H9 (cell line): Measurements from ENCODE around the gene CTIF. TPM values are rescaled to one million over a fixed set of nuclear protein-coding genes. Genes with fewer than 3 reads are reported as not detected.
A peak's percentile ranks its signal among the peaks of the same experiment; 100 is the strongest.

Experiments used
- DNase-seq: peaks from one replicate; pipeline ENCODE4 v3.0.0-alpha.2; 2017
- H2AFZ ChIP-seq: one replicate; pipeline ENCODE4 v1.6.1; 2013; ENCODE audit warnings: mild to moderate bottlenecking, low read length, control low read depth, moderate library complexity
- H2AK5ac ChIP-seq: 2 replicates; pipeline ENCODE4 v1.6.1; 2013; ENCODE audit warnings: low read length, control low read depth, mixed read lengths; ENCODE audit not compliant: insufficient read length
- H2BK120ac ChIP-seq: one replicate; pipeline ENCODE4 v1.6.1; 2013; ENCODE audit warnings: low read depth, mild to moderate bottlenecking, low read length, control low read depth, inconsistent platforms; ENCODE audit not compliant: poor library complexity, severe bottlenecking
- H2BK12ac ChIP-seq: 2 replicates; pipeline ENCODE4 v1.6.1; 2013; ENCODE audit warnings: low read length, control low read depth, mixed read lengths, low read depth; ENCODE audit not compliant: insufficient read length
- H2BK15ac ChIP-seq: 2 replicates; pipeline ENCODE4 v1.6.1; 2013; ENCODE audit warnings: low read depth, low read length, control low read depth
- H2BK20ac ChIP-seq: one replicate; pipeline ENCODE4 v1.6.1; 2013; ENCODE audit warnings: low read depth, mild to moderate bottlenecking, low read length, control low read depth, inconsistent platforms; ENCODE audit not compliant: poor library complexity, severe bottlenecking
- H2BK5ac ChIP-seq: 2 replicates; pipeline ENCODE4 v1.6.1; 2013; ENCODE audit warnings: low read length, control low read depth, mixed read lengths; ENCODE audit not compliant: insufficient read length
- H3K14ac ChIP-seq: 2 replicates; pipeline ENCODE4 v1.6.1; 2013; ENCODE audit warnings: low read length, control low read depth; ENCODE audit not compliant: insufficient read depth
- H3K18ac ChIP-seq: 2 replicates; pipeline ENCODE4 v1.6.1; 2013; ENCODE audit warnings: low read depth, mild to moderate bottlenecking, mixed read lengths, low read length, control low read depth; ENCODE audit not compliant: insufficient read length
- H3K23ac ChIP-seq: 2 replicates; pipeline ENCODE4 v1.6.1; 2013; ENCODE audit warnings: low read length, control low read depth, mixed read lengths, low read depth; ENCODE audit not compliant: insufficient read length
- H3K23me2 ChIP-seq: 2 replicates; pipeline ENCODE4 v1.6.1; 2013; ENCODE audit warnings: low read depth, mild to moderate bottlenecking, mixed read lengths, low read length, control low read depth; ENCODE audit not compliant: insufficient read length, poor library complexity, severe bottlenecking
- H3K27ac ChIP-seq: 2 replicates; pipeline ENCODE4 v1.5.1; 2013; ENCODE audit warnings: low read length, control low read depth, mixed read lengths, low read depth; ENCODE audit not compliant: insufficient read length
- H3K27me3 ChIP-seq: 2 replicates; pipeline ENCODE4 v1.6.1; 2013; ENCODE audit warnings: low read length, control low read depth, inconsistent platforms; ENCODE audit not compliant: insufficient read depth
- H3K4ac ChIP-seq: 2 replicates; pipeline ENCODE4 v1.6.1; 2013; ENCODE audit warnings: low read depth, mild to moderate bottlenecking, control low read depth, inconsistent platforms, low read length, moderate library complexity
- H3K4me1 ChIP-seq: 2 replicates; pipeline ENCODE4 v1.6.1; 2013; ENCODE audit warnings: low read length, control low read depth, inconsistent platforms; ENCODE audit not compliant: insufficient read depth
- H3K4me2 ChIP-seq: 2 replicates; pipeline ENCODE4 v1.6.1; 2013; ENCODE audit warnings: low read length, control low read depth, mixed read lengths; ENCODE audit not compliant: insufficient read length, insufficient read depth
- H3K56ac ChIP-seq: 2 replicates; pipeline ENCODE4 v1.6.1; 2013; ENCODE audit warnings: low read depth, mild to moderate bottlenecking, mixed read lengths, low read length, control low read depth; ENCODE audit not compliant: insufficient read length
- H3K79me1 ChIP-seq: 2 replicates; pipeline ENCODE4 v1.6.1; 2013; ENCODE audit warnings: low read depth, mild to moderate bottlenecking, moderate library complexity, low read length, control low read depth, inconsistent platforms; ENCODE audit not compliant: insufficient read depth, poor library complexity, severe bottlenecking
- H3K79me2 ChIP-seq: 2 replicates; pipeline ENCODE4 v1.6.1; 2013; ENCODE audit warnings: low read length, control low read depth, inconsistent platforms; ENCODE audit not compliant: insufficient read depth
- H3K9ac ChIP-seq: 2 replicates; pipeline ENCODE4 v1.6.1; 2013; ENCODE audit warnings: low read length, control low read depth, mixed read lengths; ENCODE audit not compliant: insufficient read length; ENCODE audit errors: extremely low read depth
- H3K9me3 ChIP-seq: one replicate; pipeline ENCODE4 v1.6.1; 2013; ENCODE audit warnings: low read depth, low read length, inconsistent platforms; ENCODE audit not compliant: control insufficient read depth
- H3T11ph ChIP-seq: one replicate; pipeline ENCODE4 v1.6.1; 2013; ENCODE audit warnings: mild to moderate bottlenecking, low read length, control low read depth, inconsistent platforms
- H4K20me1 ChIP-seq: one replicate; pipeline ENCODE4 v1.6.1; 2013; ENCODE audit not compliant: control insufficient read depth, insufficient read length, insufficient read depth
- H4K5ac ChIP-seq: 2 replicates; pipeline ENCODE4 v1.6.1; 2013; ENCODE audit warnings: low read depth, mild to moderate bottlenecking, mixed read lengths, low read length, control low read depth; ENCODE audit not compliant: insufficient read length
- H4K8ac ChIP-seq: replicated peaks from 2 replicates; pipeline ENCODE4 v1.6.1; 2013; ENCODE audit warnings: low read length, control low read depth, mixed read lengths, low read depth; ENCODE audit not compliant: insufficient read length
- H4K91ac ChIP-seq: 2 replicates; pipeline ENCODE4 v1.6.1; 2013; ENCODE audit warnings: low read depth, mild to moderate bottlenecking, moderate library complexity, mixed read lengths, low read length, control low read depth; ENCODE audit not compliant: insufficient read length
- H3K27ac Mint-ChIP-seq, 3 experiments: 2 replicates in 2 of 3; 3 replicates in 1 of 3; pipeline ENCODE4 v1.8.0; 2020 to 2021; ENCODE audit warnings: mixed read lengths in 3 of 3, mild to moderate bottlenecking in 1 of 3, moderate library complexity in 1 of 3
- H3K27me3 Mint-ChIP-seq: 2 replicates; pipeline ENCODE4 v1.8.0; 2021; ENCODE audit warnings: low read depth, mild to moderate bottlenecking, moderate library complexity, mixed read lengths
- H3K36me3 Mint-ChIP-seq, 3 experiments: 2 replicates in 2 of 3; 3 replicates in 1 of 3; pipeline ENCODE4 v1.8.0; 2020 to 2021; ENCODE audit warnings: low read depth in 3 of 3, mixed read lengths in 3 of 3; ENCODE audit not compliant: insufficient read depth in 1 of 3
- H3K4me1 Mint-ChIP-seq, 2 experiments: 2 replicates each; pipeline ENCODE4 v1.8.0; 2020; ENCODE audit warnings: mixed read lengths in 2 of 2
- H3K4me3 Mint-ChIP-seq, 2 experiments: 2 replicates in 1 of 2; 3 replicates in 1 of 2; pipeline ENCODE4 v1.8.0; 2020 to 2021; ENCODE audit warnings: mild to moderate bottlenecking in 2 of 2, mixed read lengths in 2 of 2, moderate library complexity in 1 of 2
- H3K9me3 Mint-ChIP-seq, 2 experiments: 2 replicates in 1 of 2; 3 replicates in 1 of 2; pipeline ENCODE4 v1.8.0; 2020; ENCODE audit warnings: mild to moderate bottlenecking in 2 of 2, mixed read lengths in 2 of 2, moderate library complexity in 1 of 2
- whole genome bisulfite sequencing: extraction: QIAGEN DNeasy Blood & Tissue Kit; methylation state at CpG from one replicate; pipeline ENCODE4 v1.1.7; 2013; ENCODE audit warnings: missing lambda C conversion rate, low lambda C conversion rate, mixed read lengths; ENCODE audit not compliant: insufficient read length; ENCODE audit errors: extremely low coverage; 5-methylcytosine and 5-hydroxymethylcytosine counted together
- total RNA-seq: library from RNA; stranded (reverse); gene quantifications from 2 replicates; pipeline ENCODE4 v1.2.1, GENCODE V29; 2021
- TF ChIP-seq, protein P1 (sequence below): fragments of 200-600 bp; sonication (generic); conservative IDR thresholded peaks from 3 replicates; pipeline ENCODE4 v1.8.0; 2021; ENCODE audit warnings: antibody characterized with exemption, mild to moderate bottlenecking

Gene CTIF
- total RNA-seq, 1 experiment from 2014 or later = 15.8 TPM

DNA sequence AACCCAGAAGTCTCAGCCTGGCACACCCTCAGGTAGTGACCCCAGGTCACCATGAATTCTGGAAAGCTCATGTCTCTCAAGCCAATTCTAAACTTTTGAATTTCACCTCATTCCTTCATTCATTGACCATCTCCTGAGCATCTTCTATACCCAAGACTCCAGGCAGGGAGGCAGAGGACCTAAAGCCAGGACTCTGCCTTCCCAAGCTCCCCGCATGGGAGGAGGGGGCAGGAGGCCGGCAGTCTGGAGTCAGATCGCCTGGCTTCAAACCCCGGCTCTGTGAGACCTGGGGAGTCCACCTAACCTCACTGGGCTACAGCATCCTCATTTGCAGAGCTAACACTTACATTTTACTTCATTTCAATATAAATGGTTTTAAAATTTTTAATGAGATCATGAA lies 352.9 kb downstream of the CTIF start:
- H3K23ac ChIP-seq = no peak overlapping the region
- Mint-ChIP-seq H3K36me3 (no peaks in the 10 kb centered on the region), H3K9me3 (peaks cover 0 to 3% of the 10 kb centered on the region in 2 experiments; a peak in 1 of 5 replicates), H3K27me3 (no peaks in the 10 kb centered on the region), H3K4me3 (no peak overlapping the region), H3K27ac (peak overlapping the region in 1 of 3 experiments; percentile 87; a peak in 1 of 7 replicates), H3K4me1 (peaks cover 28 to 43% of the 10 kb centered on the region in 2 experiments)
- H3K27ac ChIP-seq = no peak overlapping the region
- no peak overlapping the region for H4K91ac ChIP-seq
- TF ChIP-seq, protein P1, sequence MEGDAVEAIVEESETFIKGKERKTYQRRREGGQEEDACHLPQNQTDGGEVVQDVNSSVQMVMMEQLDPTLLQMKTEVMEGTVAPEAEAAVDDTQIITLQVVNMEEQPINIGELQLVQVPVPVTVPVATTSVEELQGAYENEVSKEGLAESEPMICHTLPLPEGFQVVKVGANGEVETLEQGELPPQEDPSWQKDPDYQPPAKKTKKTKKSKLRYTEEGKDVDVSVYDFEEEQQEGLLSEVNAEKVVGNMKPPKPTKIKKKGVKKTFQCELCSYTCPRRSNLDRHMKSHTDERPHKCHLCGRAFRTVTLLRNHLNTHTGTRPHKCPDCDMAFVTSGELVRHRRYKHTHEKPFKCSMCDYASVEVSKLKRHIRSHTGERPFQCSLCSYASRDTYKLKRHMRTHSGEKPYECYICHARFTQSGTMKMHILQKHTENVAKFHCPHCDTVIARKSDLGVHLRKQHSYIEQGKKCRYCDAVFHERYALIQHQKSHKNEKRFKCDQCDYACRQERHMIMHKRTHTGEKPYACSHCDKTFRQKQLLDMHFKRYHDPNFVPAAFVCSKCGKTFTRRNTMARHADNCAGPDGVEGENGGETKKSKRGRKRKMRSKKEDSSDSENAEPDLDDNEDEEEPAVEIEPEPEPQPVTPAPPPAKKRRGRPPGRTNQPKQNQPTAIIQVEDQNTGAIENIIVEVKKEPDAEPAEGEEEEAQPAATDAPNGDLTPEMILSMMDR = no peak
- H3K27me3 ChIP-seq = no peaks in the 10 kb centered on the region
- H3K4ac ChIP-seq = no peak overlapping the region
- H2BK5ac ChIP-seq = no peak overlapping the region
- H2BK20ac ChIP-seq = no peak overlapping the region
- no peaks in the 10 kb centered on the region for H3K79me2 ChIP-seq
- H4K20me1 ChIP-seq = no peaks in the 10 kb centered on the region
- no peak overlapping the region for H3K9ac ChIP-seq
- no peaks in the 10 kb centered on the region for H3K9me3 ChIP-seq
- no peak overlapping the region for H2AK5ac ChIP-seq
- no peaks in the 10 kb centered on the region for H3K79me1 ChIP-seq
- no peaks in the 10 kb centered on the region for H3K23me2 ChIP-seq
- H4K8ac ChIP-seq = no peak overlapping the region
- H2BK15ac ChIP-seq = no peak overlapping the region
- H3K4me1 ChIP-seq = peaks cover 3% of the 10 kb centered on the region; the same call in 1 of the 2 replicates
- H3K56ac ChIP-seq = no peak overlapping the region
- H2BK12ac ChIP-seq = no peak overlapping the region
- no peak overlapping the region for H3K4me2 ChIP-seq
- H2BK120ac ChIP-seq = no peak overlapping the region
- no peak overlapping the region for H3K18ac ChIP-seq
- H2AFZ ChIP-seq = no peak overlapping the region
- no peak overlapping the region for H3K14ac ChIP-seq
- WGBS = no CpG with 5 or more reads among the region's 4 CpGs
- H3T11ph ChIP-seq = no peak overlapping the region
- no peak overlapping the region for H4K5ac ChIP-seq
- DNase-seq = no peak
